ENCODE measurements around the gene TSN. TPM values are rescaled to one million over a fixed set of nuclear protein-coding genes. Genes with fewer than 3 reads are reported as not detected.

Gene TSN
- total RNA-seq, 1 experiment from 2014 or later, result 102 TPM

DNA sequence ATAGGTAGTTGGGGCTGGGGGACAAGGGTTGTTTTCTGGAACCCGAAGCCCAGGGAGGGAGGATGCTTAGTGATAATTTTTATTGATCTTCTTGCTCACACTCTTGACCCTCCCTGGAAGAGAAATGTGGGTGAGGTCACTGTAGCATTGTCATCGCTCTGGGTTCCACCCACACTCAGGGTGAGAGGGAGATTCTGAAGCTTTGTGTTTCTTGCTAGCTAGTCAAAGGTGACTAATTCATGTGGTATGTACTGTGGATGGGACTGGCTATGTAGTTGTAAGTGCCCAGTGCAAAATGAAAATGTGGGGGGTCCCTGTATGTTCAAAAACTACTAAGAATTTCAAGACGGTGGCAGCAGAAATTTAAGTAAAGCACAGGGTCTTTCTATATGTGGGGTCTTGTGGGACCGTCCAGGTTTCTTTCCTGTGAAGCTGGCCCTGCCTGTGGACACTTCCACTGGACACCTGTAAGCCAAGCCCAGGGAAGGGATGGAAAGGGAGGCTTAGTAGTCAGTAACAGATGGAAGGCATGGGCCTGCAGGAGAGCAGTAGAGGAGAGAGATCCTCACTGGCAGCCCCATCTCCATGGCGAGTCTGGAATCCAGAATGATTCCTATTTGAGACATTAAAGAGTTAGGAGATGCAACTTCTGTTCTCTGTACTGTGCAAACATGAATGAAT lies 35.0 kb downstream of the TSN start:
- TF ChIP-seq, protein P1, sequence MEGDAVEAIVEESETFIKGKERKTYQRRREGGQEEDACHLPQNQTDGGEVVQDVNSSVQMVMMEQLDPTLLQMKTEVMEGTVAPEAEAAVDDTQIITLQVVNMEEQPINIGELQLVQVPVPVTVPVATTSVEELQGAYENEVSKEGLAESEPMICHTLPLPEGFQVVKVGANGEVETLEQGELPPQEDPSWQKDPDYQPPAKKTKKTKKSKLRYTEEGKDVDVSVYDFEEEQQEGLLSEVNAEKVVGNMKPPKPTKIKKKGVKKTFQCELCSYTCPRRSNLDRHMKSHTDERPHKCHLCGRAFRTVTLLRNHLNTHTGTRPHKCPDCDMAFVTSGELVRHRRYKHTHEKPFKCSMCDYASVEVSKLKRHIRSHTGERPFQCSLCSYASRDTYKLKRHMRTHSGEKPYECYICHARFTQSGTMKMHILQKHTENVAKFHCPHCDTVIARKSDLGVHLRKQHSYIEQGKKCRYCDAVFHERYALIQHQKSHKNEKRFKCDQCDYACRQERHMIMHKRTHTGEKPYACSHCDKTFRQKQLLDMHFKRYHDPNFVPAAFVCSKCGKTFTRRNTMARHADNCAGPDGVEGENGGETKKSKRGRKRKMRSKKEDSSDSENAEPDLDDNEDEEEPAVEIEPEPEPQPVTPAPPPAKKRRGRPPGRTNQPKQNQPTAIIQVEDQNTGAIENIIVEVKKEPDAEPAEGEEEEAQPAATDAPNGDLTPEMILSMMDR (conservative IDR thresholded peaks at IDR 0.05), result no peak
- no peak overlapping the region for H4K8ac ChIP-seq (replicated peaks; ENCODE audit: insufficient read length, low read depth, low read length)
- peak overlapping the region; percentile 44 for H2BK5ac ChIP-seq (ENCODE audit: insufficient read length, low read length)
- no peaks in the 10 kb centered on the region for H4K20me1 ChIP-seq (ENCODE audit: control insufficient read depth, insufficient read depth, insufficient read length)
- H3K18ac ChIP-seq (ENCODE audit: insufficient read length, low read depth, low read length), result peak overlapping the region; percentile 32
- H3T11ph ChIP-seq (ENCODE audit: low read length), result no peak overlapping the region
- H3K27ac Mint-ChIP-seq, result peak overlapping the region in 2 of 3 experiments; percentile 63 to 77; a peak in 3 of 7 replicates
- no peaks in the 10 kb centered on the region for H3K79me1 ChIP-seq (ENCODE audit: insufficient read depth, low read depth, low read length, poor library complexity, severe bottlenecking)
- H3K27me3 Mint-ChIP-seq (ENCODE audit: low read depth), result no peaks in the 10 kb centered on the region; the same call in 1 of the 2 replicates
- H3K27ac ChIP-seq (ENCODE audit: insufficient read length, low read depth, low read length), result peak overlapping the region; percentile 99
- no peaks in the 10 kb centered on the region for H3K79me2 ChIP-seq (ENCODE audit: insufficient read depth, low read length)
- H3K9ac ChIP-seq (ENCODE audit: extremely low read depth, insufficient read length, low read length), result no peak overlapping the region
- no peak overlapping the region for H2BK20ac ChIP-seq (ENCODE audit: low read depth, low read length, poor library complexity, severe bottlenecking)
- H4K5ac ChIP-seq (ENCODE audit: insufficient read length, low read depth, low read length), result peak overlapping the region; percentile 76
- peaks cover 19% of the 10 kb centered on the region for H3K4me1 ChIP-seq (ENCODE audit: insufficient read depth, low read length)
- no peaks in the 10 kb centered on the region for H3K9me3 ChIP-seq (ENCODE audit: control insufficient read depth, low read depth, low read length)
- no peak overlapping the region for H3K14ac ChIP-seq (ENCODE audit: insufficient read depth, low read length)
- peak overlapping the region; percentile 88 for H3K56ac ChIP-seq (ENCODE audit: insufficient read length, low read depth, low read length)
- no peak overlapping the region; the same call in 1 of the 2 replicates for H3K4ac ChIP-seq (ENCODE audit: low read depth, low read length)
- peaks cover 3 to 9% of the 10 kb centered on the region in 2 experiments; a peak in 3 of 5 replicates for H3K9me3 Mint-ChIP-seq
- H2BK15ac ChIP-seq (ENCODE audit: low read depth, low read length), result no peak overlapping the region
- no peak overlapping the region for H2AFZ ChIP-seq (ENCODE audit: low read length)
- DNase-seq, result no peak
- no peak overlapping the region for H4K91ac ChIP-seq (ENCODE audit: insufficient read length, low read depth, low read length)
- H2AK5ac ChIP-seq (ENCODE audit: insufficient read length, low read length), result peak overlapping the region; percentile 19
- peaks cover 4% of the 10 kb centered on the region for H3K23me2 ChIP-seq (ENCODE audit: insufficient read length, low read depth, low read length, poor library complexity, severe bottlenecking)
- no peak overlapping the region for H3K23ac ChIP-seq (ENCODE audit: insufficient read length, low read depth, low read length)
- H3K4me2 ChIP-seq (ENCODE audit: insufficient read depth, insufficient read length, low read length), result peak overlapping the region; percentile 64
- H2BK12ac ChIP-seq (ENCODE audit: insufficient read length, low read depth, low read length), result peak overlapping the region; percentile 68
- no CpG with 5 or more reads among the region's 5 CpGs for WGBS (ENCODE audit: extremely low coverage, insufficient read length, low lambda C conversion rate)
- H3K4me1 Mint-ChIP-seq, result peaks cover 33 to 42% of the 10 kb centered on the region in 2 experiments
- H2BK120ac ChIP-seq (ENCODE audit: low read depth, low read length, poor library complexity, severe bottlenecking), result no peak overlapping the region
- no peak overlapping the region; a peak in 1 of 5 replicates for H3K4me3 Mint-ChIP-seq
- H3K36me3 Mint-ChIP-seq (ENCODE audit: insufficient read depth in 1 of 3, low read depth in 3 of 3), result peaks cover 0 to 2% (median 0%) of the 10 kb centered on the region in 3 experiments; a peak in 2 of 7 replicates
- no peaks in the 10 kb centered on the region for H3K27me3 ChIP-seq (ENCODE audit: insufficient read depth, low read length)
